ENCODE results near the gene TCF4. TPM values are rescaled to one million over a fixed set of nuclear protein-coding genes. Genes with fewer than 3 reads are reported as not detected.

TCF4 gene
- total RNA-seq, 1 experiment from 2014 or later, result 93.7 TPM

DNA sequence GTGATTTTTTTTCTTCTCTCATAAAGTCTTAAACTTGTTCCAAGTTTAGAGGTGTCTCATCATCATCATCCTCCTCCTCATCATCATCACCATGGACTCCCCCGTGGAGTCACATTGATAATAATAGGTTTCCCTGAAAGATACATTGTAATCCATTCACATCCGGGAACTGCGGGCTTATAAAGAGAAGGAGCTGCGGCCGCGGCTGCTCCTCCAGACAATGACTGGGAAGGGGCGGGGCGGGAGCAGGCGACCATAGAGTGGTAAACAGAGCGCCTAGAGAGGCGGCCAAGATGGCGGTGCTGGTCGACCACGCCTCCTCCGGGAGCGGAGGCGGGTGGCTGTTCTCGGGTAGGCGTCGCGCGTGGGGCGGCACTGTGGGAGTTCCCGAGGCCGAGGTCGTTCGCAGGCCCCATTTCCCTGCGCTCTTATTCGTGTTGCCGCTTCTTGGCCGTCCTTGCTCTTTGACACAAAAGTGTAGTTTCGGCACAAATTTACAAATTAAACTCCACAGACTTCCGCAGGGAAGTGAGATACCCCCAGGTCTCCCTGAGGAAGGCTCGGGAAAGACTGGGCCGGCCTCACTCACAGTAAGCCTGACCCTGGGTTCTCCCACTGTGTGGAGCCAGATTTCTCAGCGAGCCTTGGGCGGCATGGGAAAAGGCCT is 1.8 kb upstream of the TCF4 start:
- TF ChIP-seq, protein P1, sequence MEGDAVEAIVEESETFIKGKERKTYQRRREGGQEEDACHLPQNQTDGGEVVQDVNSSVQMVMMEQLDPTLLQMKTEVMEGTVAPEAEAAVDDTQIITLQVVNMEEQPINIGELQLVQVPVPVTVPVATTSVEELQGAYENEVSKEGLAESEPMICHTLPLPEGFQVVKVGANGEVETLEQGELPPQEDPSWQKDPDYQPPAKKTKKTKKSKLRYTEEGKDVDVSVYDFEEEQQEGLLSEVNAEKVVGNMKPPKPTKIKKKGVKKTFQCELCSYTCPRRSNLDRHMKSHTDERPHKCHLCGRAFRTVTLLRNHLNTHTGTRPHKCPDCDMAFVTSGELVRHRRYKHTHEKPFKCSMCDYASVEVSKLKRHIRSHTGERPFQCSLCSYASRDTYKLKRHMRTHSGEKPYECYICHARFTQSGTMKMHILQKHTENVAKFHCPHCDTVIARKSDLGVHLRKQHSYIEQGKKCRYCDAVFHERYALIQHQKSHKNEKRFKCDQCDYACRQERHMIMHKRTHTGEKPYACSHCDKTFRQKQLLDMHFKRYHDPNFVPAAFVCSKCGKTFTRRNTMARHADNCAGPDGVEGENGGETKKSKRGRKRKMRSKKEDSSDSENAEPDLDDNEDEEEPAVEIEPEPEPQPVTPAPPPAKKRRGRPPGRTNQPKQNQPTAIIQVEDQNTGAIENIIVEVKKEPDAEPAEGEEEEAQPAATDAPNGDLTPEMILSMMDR (IDR thresholded peaks at IDR 0.05; ENCODE audit: insufficient read depth in 1 of 2, low read depth in 1 of 2, low read length in 1 of 2, severe bottlenecking in 1 of 2, unreplicated experiment in 1 of 2), result no peak
- Histone ChIP-seq H3K4me1 (no peaks in the 10 kb centered on the region), H3K9me3 (no peaks in the 10 kb centered on the region), H3K27me3 (replicated peaks; ENCODE audit: control insufficient read depth, insufficient read depth, low read length) (no peaks in the 10 kb centered on the region), H3K4me3 (ENCODE audit: low read depth, low read length) (no peak overlapping the region), H3K36me3 (ENCODE audit: control insufficient read depth, insufficient read depth, low read length) (no peaks in the 10 kb centered on the region)
- peaks cover 9% of the 10 kb centered on the region for H3K36me3 Mint-ChIP-seq (ENCODE audit: insufficient read depth, unreplicated experiment)
- H3K27me3 Mint-ChIP-seq (ENCODE audit: insufficient read depth, unreplicated experiment), result no peaks in the 10 kb centered on the region
- DNase-seq, result no peak
- H3K9me3 Mint-ChIP-seq (ENCODE audit: unreplicated experiment), result no peaks in the 10 kb centered on the region
- no TSS peak for BruUV-seq (replicated peaks)
- CTCF ChIA-PET, result no interaction called here
- H3K27ac Mint-ChIP-seq (ENCODE audit: unreplicated experiment), result no peak overlapping the region
- H3K4me1 Mint-ChIP-seq (ENCODE audit: low read depth, unreplicated experiment), result peaks cover 14% of the 10 kb centered on the region
- POLR2A ChIA-PET, result no interaction called here
- intact Hi-C loops (cut with micrococcal nuclease; ENCODE audit: unreplicated experiment), result loop anchor here (10.0 kb wide), 1 partner anchor 175 kb away; no protein-coding TSS in a partner anchor
- H3K4me3 Mint-ChIP-seq (ENCODE audit: unreplicated experiment), result no peak overlapping the region

GRCh38 chr18:55588870-55589595 is 1.0 kb upstream of the TCF4 start:
- H3K4me3 ChIP-seq (ENCODE audit: low read depth, low read length), result no peak overlapping the region; the same call in 1 of the 2 replicates
- DNase-seq, result no peak
- Mint-ChIP-seq H3K4me3 (ENCODE audit: unreplicated experiment) (peak overlapping the region; percentile 78), H3K27ac (ENCODE audit: unreplicated experiment) (peak overlapping the region; percentile 71), H3K9me3 (ENCODE audit: unreplicated experiment) (no peaks in the 10 kb centered on the region), H3K27me3 (ENCODE audit: insufficient read depth, unreplicated experiment) (no peaks in the 10 kb centered on the region), H3K36me3 (ENCODE audit: insufficient read depth, unreplicated experiment) (peaks cover 9% of the 10 kb centered on the region), H3K4me1 (ENCODE audit: low read depth, unreplicated experiment) (peaks cover 14% of the 10 kb centered on the region)
- no peaks in the 10 kb centered on the region for H3K36me3 ChIP-seq (ENCODE audit: control insufficient read depth, insufficient read depth, low read length)
- CTCF ChIA-PET, result no interaction called here
- intact Hi-C loops (cut with micrococcal nuclease; ENCODE audit: unreplicated experiment), result loop anchor here (10.0 kb wide), 1 partner anchor 174 kb away; no protein-coding TSS in a partner anchor
- no TSS peak for BruUV-seq (replicated peaks)
- no peaks in the 10 kb centered on the region for H3K4me1 ChIP-seq
- H3K27me3 ChIP-seq (replicated peaks; ENCODE audit: control insufficient read depth, insufficient read depth, low read length), result no peaks in the 10 kb centered on the region
- POLR2A ChIA-PET, result no interaction called here
- H3K9me3 ChIP-seq, result no peaks in the 10 kb centered on the region
- TF ChIP-seq, protein P1 (IDR thresholded peaks at IDR 0.05; ENCODE audit: insufficient read depth in 1 of 2, low read depth in 1 of 2, low read length in 1 of 2, severe bottlenecking in 1 of 2, unreplicated experiment in 1 of 2), result no peak

- Mint-ChIP-seq H3K27me3 (ENCODE audit: insufficient read depth, unreplicated experiment) (no peaks in the 10 kb centered on the region), H3K4me3 (ENCODE audit: unreplicated experiment) (peak overlapping the region; percentile 78), H3K36me3 (ENCODE audit: insufficient read depth, unreplicated experiment) (peaks cover 9% of the 10 kb centered on the region), H3K9me3 (ENCODE audit: unreplicated experiment) (no peaks in the 10 kb centered on the region), H3K27ac (ENCODE audit: unreplicated experiment) (peak overlapping the region; percentile 61), H3K4me1 (ENCODE audit: low read depth, unreplicated experiment) (peaks cover 18% of the 10 kb centered on the region)
- H3K36me3 ChIP-seq (ENCODE audit: control insufficient read depth, insufficient read depth, low read length), result no peaks in the 10 kb centered on the region
- H3K4me1 ChIP-seq, result peaks cover 8% of the 10 kb centered on the region
- CTCF ChIA-PET, result interaction anchor here (0.7 kb wide), 1 partner anchor 181 kb away, joined by 3 read pairs; no protein-coding TSS in a partner anchor
- DNase-seq, result no peak
- POLR2A ChIA-PET, result no interaction called here
- no peaks in the 10 kb centered on the region for H3K27me3 ChIP-seq (replicated peaks; ENCODE audit: control insufficient read depth, insufficient read depth, low read length)
- H3K9me3 ChIP-seq, result no peaks in the 10 kb centered on the region
- BruUV-seq (replicated peaks), result no TSS peak
- TF ChIP-seq, protein P1 (IDR thresholded peaks at IDR 0.05; ENCODE audit: insufficient read depth in 1 of 2, low read depth in 1 of 2, low read length in 1 of 2, severe bottlenecking in 1 of 2, unreplicated experiment in 1 of 2), result no peak
- H3K4me3 ChIP-seq (ENCODE audit: low read depth, low read length), result peak overlapping the region; percentile 63
- intact Hi-C loops (cut with micrococcal nuclease; ENCODE audit: unreplicated experiment), result loop anchor here (10.0 kb wide), 1 partner anchor 173 kb away; no protein-coding TSS in a partner anchor
These were observed 428 bp downstream of the TCF4 start for GRCh38 chr18:55587418-55588110.

Measured in Caco-2 (cell line).